LNCaP clone FGC (cell line): ENCODE data around the gene SLC35F5.
A peak's percentile ranks its signal among the peaks of the same experiment; 100 is the strongest.

Source experiments
- DNase-seq: peaks from one replicate; pipeline ENCODE4 v3.0.0-alpha.2; 2011; ENCODE audit warnings: low read depth
- H3K4me3 ChIP-seq: 2 replicates; pipeline ENCODE4 v1.5.1; 2011; ENCODE audit warnings: mild to moderate bottlenecking, low read depth, low read length, control low read depth
- CTCF ChIP-seq: IDR thresholded peaks from 2 replicates; pipeline ENCODE4 v1.5.1; 2012; ENCODE audit warnings: mild to moderate bottlenecking; ENCODE audit not compliant: control insufficient read depth, insufficient read depth; ENCODE audit errors: extremely low read depth

The SLC35F5 gene

GRCh38 chr2:113724010-113724409 lies 32.4 kb downstream of the SLC35F5 start:
- H3K4me3 ChIP-seq, result no peak overlapping the region
- peak; percentile 59 for DNase-seq
- no peak for TF ChIP-seq CTCF

GRCh38 chr2:113723411-113723810 lies 33.0 kb downstream of the SLC35F5 start:
- H3K4me3 ChIP-seq, result no peak overlapping the region
- no peak for DNase-seq
- TF ChIP-seq CTCF, result no peak

- TF ChIP-seq CTCF, result peak; percentile 48
- H3K4me3 ChIP-seq, result no peak overlapping the region
- no peak for DNase-seq
Observed at GRCh38 chr2:113720167-113720566, 36.3 kb downstream of the SLC35F5 start.

DNA sequence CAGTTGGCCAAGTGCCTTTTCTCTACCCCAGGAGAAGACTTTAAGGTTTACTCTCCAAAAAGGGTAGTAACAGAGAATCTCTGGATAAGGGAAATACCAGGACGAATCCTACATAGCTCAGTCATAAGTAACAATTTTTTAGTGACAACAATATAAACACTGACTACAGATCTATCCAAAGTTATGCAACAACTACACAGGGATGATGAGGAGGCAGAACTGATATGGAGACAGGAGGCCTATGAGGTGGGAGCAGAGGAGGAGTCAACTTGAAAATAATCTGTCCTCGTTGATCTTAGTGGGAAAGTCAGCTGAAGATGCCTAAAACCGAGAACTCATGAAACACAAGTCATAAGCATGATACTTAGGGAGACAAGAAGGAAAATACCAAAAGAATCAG lies 40.2 kb downstream of the SLC35F5 start:
- TF ChIP-seq CTCF, result no peak
- DNase-seq, result no peak
- no peak overlapping the region for H3K4me3 ChIP-seq

GRCh38 chr2:113712941-113713340 lies 43.5 kb downstream of the SLC35F5 start:
- TF ChIP-seq CTCF, result no peak
- H3K4me3 ChIP-seq, result no peak overlapping the region
- no peak for DNase-seq

DNA sequence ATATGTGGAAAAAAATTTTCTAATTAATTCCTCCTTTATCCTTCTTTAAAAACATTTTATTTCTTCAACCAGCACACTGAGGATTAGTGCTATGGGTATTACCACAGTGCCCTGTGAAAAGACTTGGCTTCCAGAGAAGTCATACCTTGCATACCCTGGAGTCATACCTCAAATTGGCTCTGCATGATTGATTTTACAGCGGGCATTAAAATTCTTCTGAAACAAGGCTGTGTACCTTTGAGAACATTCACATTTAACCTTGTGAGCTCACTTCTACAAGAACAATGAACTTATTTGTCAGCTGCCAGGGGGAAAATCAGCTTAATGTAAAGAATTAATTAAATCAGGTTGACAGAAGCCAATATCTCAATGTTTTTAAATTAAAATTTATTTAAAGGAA lies 44.6 kb downstream of the SLC35F5 start:
- no peak for DNase-seq
- H3K4me3 ChIP-seq, result no peak overlapping the region
- TF ChIP-seq CTCF, result no peak

DNA sequence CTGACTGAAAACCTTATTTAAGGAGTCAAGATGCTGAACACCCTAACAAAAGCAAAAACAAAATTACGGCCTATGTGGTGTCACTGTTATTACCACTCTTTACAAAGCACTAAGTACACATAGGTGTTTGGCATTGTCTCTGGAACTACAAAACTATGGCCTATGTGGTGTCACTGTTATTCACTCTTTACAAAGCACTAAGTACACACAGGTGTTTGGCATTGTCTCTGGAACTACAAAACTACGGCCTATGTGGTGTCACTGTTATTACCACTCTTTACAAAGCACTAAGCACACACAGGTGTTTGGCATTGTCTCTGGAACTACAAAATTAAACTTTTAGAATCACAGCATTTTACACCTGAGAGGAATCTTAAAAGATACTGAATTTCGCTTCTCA lies 47.4 kb downstream of the SLC35F5 start:
- no peak for TF ChIP-seq CTCF
- DNase-seq, result peak; percentile 99

More for the DNA sequence above, 47.4 kb downstream of the SLC35F5 start:
- no peak overlapping the region for H3K4me3 ChIP-seq
